Measurements from ENCODE around the gene METTL1.

The METTL1 gene

DNA sequence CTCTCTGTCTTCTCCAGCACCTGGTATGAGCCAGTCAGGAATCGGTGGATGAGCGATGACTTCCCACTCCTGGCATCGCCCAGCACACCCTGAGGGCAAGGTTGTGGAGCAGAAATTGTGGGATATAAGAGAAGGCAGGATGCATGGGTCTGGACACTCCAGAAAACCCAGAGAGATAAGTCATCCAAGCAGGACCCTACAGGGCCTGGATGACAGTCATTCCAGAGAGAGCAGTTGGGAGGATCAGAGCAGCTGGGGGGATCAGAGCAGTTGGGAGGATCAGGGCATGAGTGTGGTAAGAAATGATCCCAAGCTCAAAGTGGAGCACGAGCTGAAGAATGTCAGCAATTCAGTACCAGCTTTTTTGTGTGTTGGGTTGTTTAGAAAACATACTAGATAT, 37.3 kb downstream of the METTL1 start:
- in situ Hi-C loops (cut with HindIII; ENCODE audit: low pct_unique_long_range_greater_than_20kb, low sequenced_read_pairs), result no loop called here
- TF ChIP-seq JUND (IDR thresholded peaks at IDR 0.05; ENCODE audit: low read depth), result no peak
- no peak for DNase-seq (ENCODE audit: low read depth in 1 of 2, low spot score in 1 of 2)

DNA sequence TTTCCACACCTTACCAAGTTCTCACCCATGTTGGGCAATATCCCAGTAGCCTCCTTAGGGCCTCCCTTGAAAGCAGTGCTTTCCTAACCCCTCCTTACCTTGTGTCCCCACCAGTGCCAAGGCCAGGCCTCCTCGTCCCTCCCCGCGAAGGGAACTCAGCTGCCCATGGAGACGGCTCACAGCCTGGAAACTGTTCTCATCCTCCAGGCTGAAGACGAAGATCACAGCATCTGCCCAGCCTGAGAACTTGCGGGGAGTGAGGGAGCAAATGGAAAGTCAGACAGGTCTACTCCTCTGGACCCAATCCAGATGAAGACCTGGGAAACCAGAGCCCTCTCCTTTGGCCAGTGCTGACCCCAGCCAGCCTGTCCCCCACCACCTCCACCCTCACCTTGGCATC, 38.0 kb downstream of the METTL1 start:
- no peak for TF ChIP-seq JUND (IDR thresholded peaks at IDR 0.05; ENCODE audit: low read depth)
- in situ Hi-C loops (cut with HindIII; ENCODE audit: low pct_unique_long_range_greater_than_20kb, low sequenced_read_pairs), result no loop called here
- DNase-seq (ENCODE audit: low read depth in 1 of 2, low spot score in 1 of 2), result no peak

DNA sequence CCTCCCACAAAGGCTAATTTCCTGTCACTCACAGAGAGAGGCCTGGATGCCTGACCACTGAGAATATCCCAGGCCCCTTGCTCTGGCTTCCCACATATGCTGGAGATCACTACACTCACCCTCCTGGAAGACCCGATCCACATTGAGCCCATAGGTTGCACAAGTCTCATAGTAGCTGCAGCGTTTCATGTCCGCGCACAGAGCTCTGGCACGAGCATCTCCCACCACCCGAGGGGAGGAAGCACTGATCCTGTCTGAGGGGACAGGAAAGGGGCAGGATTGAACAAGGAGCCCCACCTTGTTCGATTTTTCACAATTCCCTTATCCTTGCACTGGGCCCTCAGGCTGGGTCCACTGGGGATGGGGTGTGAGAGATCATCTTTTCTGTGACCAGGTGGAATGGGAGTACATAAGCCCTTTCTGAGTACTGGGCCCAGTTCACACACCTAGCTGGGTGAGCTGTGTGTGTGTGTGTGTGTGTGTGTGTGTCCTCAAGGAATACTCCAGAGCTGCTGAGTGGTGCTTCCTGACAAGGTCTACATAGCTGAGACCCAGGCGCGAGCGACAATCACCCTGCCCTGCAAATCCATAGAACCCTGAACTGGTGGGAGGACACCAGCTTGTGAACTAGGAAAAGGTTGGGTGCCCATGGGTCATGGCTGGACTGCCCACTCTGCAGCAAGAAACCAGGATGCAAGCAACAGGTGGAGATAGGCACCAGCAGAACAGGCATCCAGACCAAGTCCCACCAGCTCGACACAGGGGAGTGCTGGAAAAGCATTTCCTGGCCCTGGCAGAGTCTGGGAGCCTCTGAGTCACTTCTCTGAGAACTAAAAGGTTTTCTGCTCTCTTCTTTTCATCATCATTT, 38.9 kb downstream of the METTL1 start:
- in situ Hi-C loops (cut with HindIII; ENCODE audit: low pct_unique_long_range_greater_than_20kb, low sequenced_read_pairs), result no loop called here
- DNase-seq (ENCODE audit: low read depth in 1 of 2, low spot score in 1 of 2), result no peak
- no peak for TF ChIP-seq JUND (IDR thresholded peaks at IDR 0.05; ENCODE audit: low read depth)

DNA sequence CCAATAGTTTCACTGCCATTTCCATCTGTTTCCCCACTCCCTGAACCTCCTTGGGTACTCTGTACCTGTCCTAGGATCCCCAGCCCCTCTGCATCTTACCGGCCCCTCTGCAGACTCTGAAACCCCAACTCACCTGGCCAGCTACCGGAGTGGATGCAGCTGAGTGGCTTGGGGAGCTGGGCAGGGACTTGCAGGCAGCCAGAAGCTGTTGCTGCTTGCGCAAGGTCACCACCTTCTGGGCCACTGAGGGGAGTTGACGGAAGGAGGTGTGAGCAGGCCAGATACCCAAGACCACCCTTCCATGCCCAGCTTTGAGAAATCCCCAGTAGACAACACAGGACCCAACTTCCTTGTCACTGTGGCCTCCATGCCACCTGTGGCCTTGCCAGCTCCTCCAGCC, 39.6 kb downstream of the METTL1 start:
- in situ Hi-C loops (cut with HindIII; ENCODE audit: low pct_unique_long_range_greater_than_20kb, low sequenced_read_pairs), result no loop called here
- no peak for TF ChIP-seq JUND (IDR thresholded peaks at IDR 0.05; ENCODE audit: low read depth)
- no peak for DNase-seq (ENCODE audit: low read depth in 1 of 2, low spot score in 1 of 2)

DNA sequence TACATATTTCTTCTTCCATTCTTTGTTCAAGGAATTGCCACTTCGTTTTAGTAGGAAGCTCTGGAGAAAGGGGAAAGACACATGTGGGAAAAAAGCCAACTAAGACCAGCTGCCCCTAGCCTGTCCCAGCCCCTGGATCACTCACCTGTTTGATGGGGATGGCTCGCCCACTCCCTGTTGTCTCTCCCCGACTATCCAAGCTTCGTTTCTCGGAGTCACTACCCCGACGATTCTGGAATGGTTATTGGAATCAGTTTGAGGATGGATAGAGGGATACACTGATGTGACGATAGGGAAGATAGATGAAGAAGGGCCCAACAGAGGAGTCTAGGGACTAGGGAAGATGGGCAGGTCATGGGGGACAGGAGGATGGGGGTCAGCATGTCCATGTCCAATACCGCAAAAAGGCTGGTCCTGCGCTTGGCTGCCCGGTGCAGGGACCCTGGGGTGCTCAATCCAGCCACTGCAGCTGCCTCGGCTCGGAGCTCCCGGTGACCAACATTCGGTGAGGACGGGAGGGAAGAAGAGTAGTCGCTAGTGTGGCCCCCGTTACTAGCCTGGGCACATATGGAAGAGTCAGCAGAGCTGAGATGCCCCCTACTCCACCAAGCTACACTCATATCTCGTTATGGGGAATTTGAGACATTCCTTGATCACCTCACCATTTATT, 40.4 kb downstream of the METTL1 start:
- no peak for TF ChIP-seq JUND (IDR thresholded peaks at IDR 0.05; ENCODE audit: low read depth)
- in situ Hi-C loops (cut with HindIII; ENCODE audit: low pct_unique_long_range_greater_than_20kb, low sequenced_read_pairs), result no loop called here
- DNase-seq (ENCODE audit: low read depth in 1 of 2, low spot score in 1 of 2), result no peak

DNA sequence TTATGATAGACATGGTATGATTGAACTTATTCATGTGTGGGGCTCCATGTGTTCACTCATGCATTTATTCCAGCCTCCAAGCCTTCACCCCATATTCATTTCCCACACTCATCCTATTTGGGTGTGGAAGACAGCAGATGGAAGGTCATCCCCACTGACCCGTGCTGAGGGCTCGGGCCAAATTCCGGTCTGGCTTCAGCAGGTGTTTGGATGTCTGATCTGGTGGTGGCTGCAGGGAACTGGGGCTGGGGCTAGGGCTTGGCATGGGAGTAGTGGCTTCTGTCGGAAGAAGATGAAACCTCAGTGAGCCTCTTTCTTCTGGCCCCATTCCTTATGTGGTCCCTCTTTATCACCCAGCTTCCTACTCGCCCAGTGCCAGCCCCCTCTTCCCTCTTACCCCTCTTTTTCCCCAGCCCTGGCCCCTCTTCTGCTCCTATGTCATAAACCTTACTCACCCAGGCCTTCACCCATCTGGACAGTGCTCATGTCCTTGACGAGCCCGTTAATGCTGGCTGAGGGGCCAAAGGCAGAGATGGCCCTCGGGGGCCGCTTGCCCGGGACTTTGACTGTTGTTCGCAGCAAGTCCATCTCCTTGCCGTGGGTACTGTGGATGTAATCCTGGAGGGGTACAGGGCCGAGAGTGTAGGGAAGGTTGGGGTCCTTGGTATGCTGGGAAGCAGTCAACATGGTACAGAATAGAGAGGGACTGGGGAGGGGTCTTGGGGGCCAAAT, 41.4 kb downstream of the METTL1 start:
- in situ Hi-C loops (cut with HindIII; ENCODE audit: low pct_unique_long_range_greater_than_20kb, low sequenced_read_pairs), result no loop called here
- no peak for DNase-seq (ENCODE audit: low read depth in 1 of 2, low spot score in 1 of 2)
- TF ChIP-seq JUND (IDR thresholded peaks at IDR 0.05; ENCODE audit: low read depth), result no peak

DNA sequence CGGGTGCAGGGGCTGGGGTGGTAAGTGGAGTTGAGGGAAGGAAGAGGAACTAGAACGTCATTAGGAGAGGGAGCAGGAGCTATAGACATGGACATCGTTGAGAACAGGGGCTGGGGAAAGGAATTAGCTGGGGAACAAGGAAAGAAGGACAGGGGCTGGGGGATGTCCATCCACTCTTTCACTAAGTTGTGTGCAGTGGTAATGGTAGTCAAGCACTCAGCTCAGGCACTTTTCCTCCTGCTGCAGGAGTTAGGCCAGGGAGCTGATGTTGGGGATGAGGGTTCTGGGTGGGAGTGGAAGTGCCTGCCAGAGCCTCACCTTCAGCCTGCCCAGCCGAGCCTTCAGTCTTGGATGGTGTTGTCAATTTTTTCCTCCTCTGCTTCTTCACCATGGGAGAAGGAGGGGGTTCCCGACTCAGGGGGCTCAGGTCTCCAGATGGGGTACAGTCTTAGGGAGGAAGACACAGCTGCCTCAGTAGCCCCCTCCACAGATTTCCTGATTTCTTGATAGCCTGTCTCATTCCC, 42.5 kb downstream of the METTL1 start:
- in situ Hi-C loops (cut with HindIII; ENCODE audit: low pct_unique_long_range_greater_than_20kb, low sequenced_read_pairs), result no loop called here
- no peak for TF ChIP-seq JUND (IDR thresholded peaks at IDR 0.05; ENCODE audit: low read depth)
- no peak for DNase-seq (ENCODE audit: low read depth in 1 of 2, low spot score in 1 of 2)

DNA sequence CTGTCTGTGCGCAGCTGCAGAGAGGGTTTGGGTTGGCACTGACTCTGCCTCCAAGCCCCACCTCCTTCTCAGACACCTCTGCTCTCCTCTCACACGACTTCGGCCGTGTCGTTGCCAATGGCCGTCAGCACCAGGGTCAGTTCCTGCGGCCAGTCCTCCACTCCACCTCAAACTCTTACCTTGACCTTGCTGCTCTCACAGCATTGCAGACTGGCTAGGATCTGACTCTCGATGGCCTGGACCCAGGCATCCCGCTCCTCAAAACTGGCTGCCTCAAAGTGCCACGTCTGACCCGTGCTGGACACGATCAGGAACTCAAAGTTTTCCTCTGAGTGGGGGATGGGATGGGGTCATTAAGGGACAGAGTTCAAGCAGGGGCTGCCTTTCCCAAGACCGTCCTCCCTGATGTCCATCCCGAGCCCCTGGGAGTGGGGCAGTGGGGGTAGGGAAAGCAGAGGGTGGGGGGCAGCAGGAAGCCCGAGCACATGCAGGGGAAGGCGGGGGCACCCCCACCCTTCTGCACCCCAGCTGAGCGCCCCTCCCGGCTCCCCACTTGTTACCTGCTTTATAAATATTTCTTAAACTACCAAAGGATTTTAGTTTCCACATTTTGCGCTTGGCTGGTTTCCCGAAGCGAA, 44.0 kb downstream of the METTL1 start:
- DNase-seq (ENCODE audit: low read depth in 1 of 2, low spot score in 1 of 2), result peak in 1 of 2 experiments; percentile 72
- no peak for TF ChIP-seq JUND (IDR thresholded peaks at IDR 0.05; ENCODE audit: low read depth)
- in situ Hi-C loops (cut with HindIII; ENCODE audit: low pct_unique_long_range_greater_than_20kb, low sequenced_read_pairs), result no loop called here

DNA sequence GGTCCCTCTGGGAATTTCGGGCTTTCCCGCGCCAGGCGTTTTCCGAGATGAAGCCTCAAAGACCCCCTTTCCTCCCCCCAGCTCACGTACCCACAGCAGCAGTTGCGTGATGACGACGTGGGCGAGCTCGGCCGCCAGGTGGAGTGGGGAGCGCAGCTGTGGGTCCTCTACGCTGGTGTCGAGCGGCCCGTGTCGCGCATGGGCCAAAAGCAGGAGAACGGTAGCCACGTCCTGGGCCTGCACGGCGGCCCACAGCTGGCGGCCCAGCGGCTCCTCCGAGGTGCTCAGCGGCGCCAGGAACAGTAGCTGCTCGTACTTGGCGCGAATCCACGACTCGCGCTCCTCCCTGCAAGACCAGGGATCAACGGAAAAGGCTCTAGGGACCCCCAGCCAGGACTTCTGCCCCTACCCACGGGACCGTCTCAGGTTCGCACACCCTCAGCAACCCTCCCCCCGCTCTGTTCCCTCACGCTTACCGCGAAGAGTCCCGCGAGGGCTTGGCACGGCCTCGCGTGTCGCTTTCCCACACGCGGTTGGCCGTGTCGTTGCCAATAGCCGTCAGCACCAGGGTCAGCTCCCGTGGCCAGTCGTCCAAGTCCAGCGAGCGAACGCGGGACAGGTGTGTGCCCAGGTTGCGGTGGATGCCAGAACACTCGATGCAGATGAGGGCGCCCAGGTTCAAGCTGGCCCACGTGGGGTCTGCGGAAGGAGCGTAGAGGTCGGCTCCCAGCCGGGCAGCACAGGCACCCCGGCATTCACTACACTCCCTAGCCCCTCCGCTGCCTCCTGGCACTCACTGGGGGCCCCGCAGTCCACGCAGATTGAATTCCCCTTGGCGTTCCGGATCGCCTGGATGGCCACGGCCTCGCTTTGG, 44.8 kb downstream of the METTL1 start:
- peak in 1 of 2 experiments; percentile 81 for DNase-seq (ENCODE audit: low read depth in 1 of 2, low spot score in 1 of 2)
- in situ Hi-C loops (cut with HindIII; ENCODE audit: low pct_unique_long_range_greater_than_20kb, low sequenced_read_pairs), result no loop called here
- TF ChIP-seq JUND (IDR thresholded peaks at IDR 0.05; ENCODE audit: low read depth), result no peak

DNA sequence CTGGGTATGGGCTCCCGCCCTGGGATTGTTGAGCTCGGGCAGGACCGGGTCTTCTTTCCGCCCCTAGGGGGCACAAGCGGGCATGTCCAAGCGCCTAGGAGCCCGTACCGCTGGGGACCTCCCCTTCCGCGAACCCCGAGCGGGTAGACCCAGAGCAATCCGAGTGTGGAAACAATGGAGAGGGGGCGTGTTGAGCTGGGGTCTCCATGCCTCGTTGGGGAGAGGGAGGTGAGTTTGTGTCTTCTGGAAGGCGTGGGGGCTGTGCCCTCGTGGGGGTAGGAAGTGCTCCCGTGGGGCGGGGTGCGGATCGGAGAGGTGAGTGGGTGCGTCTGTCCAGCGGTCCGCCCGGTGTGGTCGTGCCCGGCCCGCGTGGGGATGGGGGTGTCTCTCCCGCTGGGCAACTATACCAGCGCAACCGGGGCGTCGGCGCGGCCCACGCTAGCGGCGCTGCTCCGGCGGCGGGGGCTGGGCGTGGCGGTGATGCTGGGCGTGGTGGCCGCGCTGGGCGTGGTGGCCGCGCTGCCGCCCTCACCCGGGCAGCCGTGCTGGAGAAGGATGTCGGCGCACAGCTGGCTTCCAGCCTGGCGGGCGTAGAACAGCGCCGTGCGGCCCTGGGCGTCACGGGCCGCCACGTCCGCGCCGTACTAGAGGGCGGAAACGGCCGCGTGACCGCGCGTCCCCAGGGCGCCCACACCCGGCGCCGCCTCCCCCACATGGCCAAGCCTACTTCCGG, 45.6 kb downstream of the METTL1 start:
- DNase-seq (ENCODE audit: low read depth in 1 of 2, low spot score in 1 of 2), result peak; percentile 90 to 96
- in situ Hi-C loops (cut with HindIII; ENCODE audit: low pct_unique_long_range_greater_than_20kb, low sequenced_read_pairs), result no loop called here
- no peak for TF ChIP-seq JUND (IDR thresholded peaks at IDR 0.05; ENCODE audit: low read depth)

DNA sequence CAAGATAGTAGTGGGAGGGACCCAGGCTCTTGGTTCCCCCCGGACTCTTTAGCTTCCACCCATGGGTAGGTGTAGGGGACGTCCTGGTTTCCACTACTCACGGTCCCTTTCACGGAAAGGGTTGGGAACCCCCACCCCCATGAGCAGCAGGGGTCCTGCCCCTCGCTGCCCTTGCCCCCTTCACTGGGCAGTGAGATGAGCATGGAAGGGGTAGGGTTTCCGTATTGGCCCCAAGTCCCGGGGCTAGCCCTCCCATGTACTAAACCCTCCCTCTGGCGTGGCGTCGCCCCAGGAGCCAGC, 46.1 kb downstream of the METTL1 start:
- in situ Hi-C loops (cut with HindIII; ENCODE audit: low pct_unique_long_range_greater_than_20kb, low sequenced_read_pairs), result no loop called here
- no peak for DNase-seq (ENCODE audit: low read depth in 1 of 2, low spot score in 1 of 2)
- TF ChIP-seq JUND (IDR thresholded peaks at IDR 0.05; ENCODE audit: low read depth), result no peak

Measured in T47D (cell line).